GM12878 (cell line): ENCODE measurements around the gene AXIN1. TPM values are rescaled to one million over a fixed set of nuclear protein-coding genes. Genes with fewer than 3 reads are reported as not detected.

Experiments used
- ATAC-seq: fragments of 200-7000 bp; cut with Tn5 transposase; 3 replicates; pipeline ENCODE4 v1.9.1; 2020; ENCODE audit warnings: mild to moderate bottlenecking, moderate library complexity
- BruUV-seq: library from RNA; stranded (reverse); fragments of 400-500 nt; replicated peaks from 2 replicates; lab custom pipeline; 2021; lab: Mats Ljungman, UMichigan
- CTCF ChIA-PET: fragments of 300-600 bp; sonication (Branson Sonifier 250); formaldehyde crosslinking; extraction: SDS; loops from one replicate; lab custom pipeline; 2021; ENCODE audit warnings: inconsistent platforms; lab: Yijun Ruan, JAX
- POLR2A ChIA-PET: fragments of 350-600 bp; formaldehyde crosslinking; extraction: SDS; loops from one replicate; lab custom pipeline; 2021; ENCODE audit warnings: inconsistent platforms; lab: Charles Lee
- RAD21 ChIA-PET: fragments of 300-600 bp; sonication (Branson Sonifier 250); formaldehyde crosslinking; loops from one replicate; lab custom pipeline; 2023; ENCODE audit warnings: antibody characterized with exemption; ENCODE audit not compliant: unreplicated experiment; lab: Charles Lee
- SMC1A ChIA-PET: fragments of 300-600 bp; sonication (Branson Sonifier 250); formaldehyde crosslinking; loops from one replicate; lab custom pipeline; 2023; ENCODE audit not compliant: unreplicated experiment, uncharacterized antibody; lab: Charles Lee
- DNase-seq: peaks from one replicate; pipeline ENCODE4 v3.0.0-alpha.2; 2011; ENCODE audit warnings: low read depth, low spot score
- FAIRE-seq: peaks from 3 replicates; lab custom pipeline; 2011; peaks lifted over from hg19 to GRCh38; lab: Jason Lieb, UNC
- H2AFZ ChIP-seq: 2 replicates; pipeline ENCODE4 v1.6.0; 2011; ENCODE audit warnings: low read depth, low read length, control low read depth; ENCODE audit not compliant: control insufficient read depth
- H3K27ac ChIP-seq: 2 replicates; pipeline ENCODE4 v1.5.1; 2011; ENCODE audit warnings: control low read depth; ENCODE audit not compliant: control insufficient read depth, insufficient read depth
- H3K27me3 ChIP-seq, 2 experiments: replicated peaks in 1 of 2; 2 replicates each; pipeline versions ENCODE4 v1.6.0 to v1.6.1; 2011; ENCODE audit warnings: low read length in 1 of 2; ENCODE audit not compliant: control insufficient read depth in 2 of 2, insufficient read depth in 2 of 2
- H3K36me3 ChIP-seq, 2 experiments: 2 replicates each; pipeline ENCODE4 v1.5.1; 2011; ENCODE audit warnings: low read length in 1 of 2; ENCODE audit not compliant: control insufficient read depth in 2 of 2, insufficient read depth in 2 of 2
- H3K4me1 ChIP-seq: 2 replicates; pipeline ENCODE4 v1.6.1; 2011; ENCODE audit warnings: mild to moderate bottlenecking, low read length, moderate library complexity, mixed read lengths; ENCODE audit not compliant: control insufficient read depth, insufficient read depth
- H3K4me2 ChIP-seq: 2 replicates; pipeline ENCODE4 v1.6.0; 2011; ENCODE audit warnings: control low read depth; ENCODE audit not compliant: control insufficient read depth, insufficient read depth
- H3K4me3 ChIP-seq: fragments of 200-600 bp; sonication (generic); 2 replicates; pipeline ENCODE4 v1.5.1; 2016
- H3K79me2 ChIP-seq: 2 replicates; pipeline ENCODE4 v1.6.0; 2011; ENCODE audit warnings: low read length; ENCODE audit not compliant: control insufficient read depth, insufficient read depth
- H3K9ac ChIP-seq: 2 replicates; pipeline ENCODE4 v1.8.0; 2011; ENCODE audit warnings: low read length, control low read depth, mixed read lengths; ENCODE audit not compliant: control insufficient read depth, insufficient read depth
- H3K9me3 ChIP-seq: replicated peaks from 3 replicates; pipeline ENCODE4 v1.5.1; 2011; ENCODE audit warnings: mild to moderate bottlenecking, low read length; ENCODE audit not compliant: control insufficient read depth, insufficient read depth
- H4K20me1 ChIP-seq: 2 replicates; pipeline ENCODE4 v1.6.0; 2011; ENCODE audit not compliant: control insufficient read depth, insufficient read depth
- HDAC2 ChIP-seq: fragments of 200-600 bp; sonication (generic); IDR thresholded peaks from 2 replicates; pipeline ENCODE4 v1.6.1; 2017
- JUNB ChIP-seq: IDR thresholded peaks from 2 replicates; pipeline ENCODE4 v1.6.1; 2016; ENCODE audit warnings: antibody characterized with exemption, mild to moderate bottlenecking
- SMARCA5 ChIP-seq: fragments of 450-650 bp; IDR thresholded peaks from 2 replicates; pipeline ENCODE4 v1.6.1; 2017; ENCODE audit warnings: mild to moderate bottlenecking
- ZNF384 ChIP-seq: IDR thresholded peaks from 2 replicates; pipeline ENCODE4 v1.6.1; 2012; ENCODE audit warnings: low read depth, mild to moderate bottlenecking, low read length, improper control_type of control experiment, borderline replicate concordance
- WGBS: methylation state at CpG from one replicate; pipeline ENCODE4 v1.1.6; 2016; ENCODE audit warnings: low lambda C conversion rate; ENCODE audit not compliant: insufficient replicate concordance, insufficient coverage; ENCODE audit errors: missing lambda C conversion rate; 5-methylcytosine and 5-hydroxymethylcytosine counted together
- in situ Hi-C: fragments of 300-500 bp; cut with MboI; formaldehyde crosslinking; loops from 9 replicates; pipeline ENCODE4 v1.14.3; 2018; ENCODE audit warnings: mixed read lengths
- intact Hi-C: fragments of 100-400 bp; cut with micrococcal nuclease; formaldehyde crosslinking; loops from one replicate; pipeline ENCODE4 v1.14.2; 2022; ENCODE audit not compliant: unreplicated experiment
- polyA plus RNA-seq, 11 experiments: library from polyadenylated mRNA; depleted of rRNA in 4 of 11; unstranded in 6 of 11; stranded (reverse) in 5 of 11; fragments of >200 nt; fragmentation: Nextera tagmentation in 4 of 11; fragmentation: Illumina TruSeq in 1 of 11; extraction: Ambion mirVana in 4 of 11; extraction: Trizol in 1 of 11; gene quantifications; 1 replicate in 1 of 11; 2 replicates in 10 of 11; pipeline versions ENCODE4 v1.2.1 to v1.2.3, GENCODE V29; 2011 to 2016; ENCODE audit warnings: inconsistent platforms in 2 of 11, missing spikeins in 2 of 11, low read depth in 1 of 11
- total RNA-seq, 4 experiments: library from RNA; depleted of rRNA in 3 of 4; stranded (reverse); fragments of >200 nt in 3 of 4; fragmentation: Illumina TruSeq in 1 of 4; extraction: Trizol in 1 of 4; gene quantifications; 2 replicates each; pipeline versions ENCODE4 v1.2.1 to v1.2.3, GENCODE V29; 2013 to 2021
- TF ChIP-seq, protein P1 (sequence below): IDR thresholded peaks from 2 replicates; pipeline ENCODE4 v1.6.1; 2012; ENCODE audit warnings: low read length, inconsistent platforms
- TF ChIP-seq, protein P2 (sequence below): fragments of 450-650 bp; IDR thresholded peaks from 2 replicates; pipeline ENCODE4 v1.6.1; 2017; ENCODE audit warnings: mild to moderate bottlenecking, low read depth, inconsistent platforms; ENCODE audit not compliant: poor library complexity, severe bottlenecking

AXIN1 gene
- total and polyA plus RNA-seq, 10 of the 15 experiments (the other 5 are each of a cell fraction or from before 2014, with no cell fraction given), result 0.26 to 27.1 (median 7.7) TPM

DNA sequence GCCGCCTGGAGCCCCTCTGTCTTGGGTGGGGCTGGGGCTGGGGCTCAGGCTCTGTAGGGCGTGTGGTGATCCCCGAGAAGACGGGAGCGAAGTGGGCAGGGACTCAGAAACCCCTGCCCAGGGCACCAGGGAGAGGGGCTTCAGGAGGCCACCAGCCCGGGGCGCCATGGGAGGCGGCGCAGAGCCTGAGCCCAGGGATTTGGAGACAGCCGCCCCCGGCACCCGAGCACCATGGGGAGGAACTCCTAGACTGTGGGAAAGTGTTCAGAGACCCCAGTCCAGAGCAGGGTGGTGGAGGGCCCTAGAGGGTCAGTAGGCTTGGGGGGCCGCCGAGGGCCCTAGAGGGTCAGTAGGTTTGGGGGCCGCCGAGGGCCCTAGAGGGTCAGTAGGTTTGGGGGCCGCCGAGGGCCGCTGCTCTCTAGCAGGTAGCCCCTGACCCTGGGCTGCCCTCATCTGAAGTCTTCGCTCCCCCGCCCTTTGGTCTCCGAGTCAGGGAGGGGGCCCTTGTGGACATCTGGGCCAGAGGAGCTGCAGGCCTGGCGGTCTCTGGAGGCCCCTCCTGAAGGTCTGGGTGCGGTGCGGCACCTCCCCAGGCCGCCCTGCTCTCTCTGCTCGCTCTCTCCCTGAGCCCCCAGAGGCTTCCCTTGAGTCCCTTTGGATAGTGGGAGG is 71.4 kb downstream of the AXIN1 start (continued):
- TF ChIP-seq ZNF384 (no peak), SMARCA5 (no peak)
- TF ChIP-seq, protein P1, sequence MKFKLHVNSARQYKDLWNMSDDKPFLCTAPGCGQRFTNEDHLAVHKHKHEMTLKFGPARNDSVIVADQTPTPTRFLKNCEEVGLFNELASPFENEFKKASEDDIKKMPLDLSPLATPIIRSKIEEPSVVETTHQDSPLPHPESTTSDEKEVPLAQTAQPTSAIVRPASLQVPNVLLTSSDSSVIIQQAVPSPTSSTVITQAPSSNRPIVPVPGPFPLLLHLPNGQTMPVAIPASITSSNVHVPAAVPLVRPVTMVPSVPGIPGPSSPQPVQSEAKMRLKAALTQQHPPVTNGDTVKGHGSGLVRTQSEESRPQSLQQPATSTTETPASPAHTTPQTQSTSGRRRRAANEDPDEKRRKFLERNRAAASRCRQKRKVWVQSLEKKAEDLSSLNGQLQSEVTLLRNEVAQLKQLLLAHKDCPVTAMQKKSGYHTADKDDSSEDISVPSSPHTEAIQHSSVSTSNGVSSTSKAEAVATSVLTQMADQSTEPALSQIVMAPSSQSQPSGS, result no peak
- TF ChIP-seq, protein P2, sequence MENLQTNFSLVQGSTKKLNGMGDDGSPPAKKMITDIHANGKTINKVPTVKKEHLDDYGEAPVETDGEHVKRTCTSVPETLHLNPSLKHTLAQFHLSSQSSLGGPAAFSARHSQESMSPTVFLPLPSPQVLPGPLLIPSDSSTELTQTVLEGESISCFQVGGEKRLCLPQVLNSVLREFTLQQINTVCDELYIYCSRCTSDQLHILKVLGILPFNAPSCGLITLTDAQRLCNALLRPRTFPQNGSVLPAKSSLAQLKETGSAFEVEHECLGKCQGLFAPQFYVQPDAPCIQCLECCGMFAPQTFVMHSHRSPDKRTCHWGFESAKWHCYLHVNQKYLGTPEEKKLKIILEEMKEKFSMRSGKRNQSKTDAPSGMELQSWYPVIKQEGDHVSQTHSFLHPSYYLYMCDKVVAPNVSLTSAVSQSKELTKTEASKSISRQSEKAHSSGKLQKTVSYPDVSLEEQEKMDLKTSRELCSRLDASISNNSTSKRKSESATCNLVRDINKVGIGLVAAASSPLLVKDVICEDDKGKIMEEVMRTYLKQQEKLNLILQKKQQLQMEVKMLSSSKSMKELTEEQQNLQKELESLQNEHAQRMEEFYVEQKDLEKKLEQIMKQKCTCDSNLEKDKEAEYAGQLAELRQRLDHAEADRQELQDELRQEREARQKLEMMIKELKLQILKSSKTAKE, result no peak

GRCh38 chr16:280552-280951 is 72.0 kb downstream of the AXIN1 start, which contains the start of gene ARHGDIG:
Gene ARHGDIG (plus strand): TSS chr16:280591. CDS start chr16:280681, 90 bp downstream.
- Histone ChIP-seq H3K4me3 (no peak within 1 kb of the TSS), H3K36me3 (no peaks in the 10 kb centered on the region), H4K20me1 (no peaks in the 10 kb centered on the region), H3K27ac (no peak within 1 kb of the TSS), H3K79me2 (no peaks in the 10 kb centered on the region), H2AFZ (no peak within 1 kb of the TSS), H3K9ac (no peak within 1 kb of the TSS)
- RAD21 ChIA-PET, result no interaction called here
- CTCF ChIA-PET, result no interaction called here
- in situ Hi-C loops (no loop called here), intact Hi-C loops (no loop called here)
- 17% methylated on average over 21 of the region's 54 CpGs for WGBS
- DNase-seq (no peak), FAIRE-seq (no peak)
- no TSS peak for BruUV-seq
- TF ChIP-seq JUNB, result no peak
- TF ChIP-seq HDAC2, result no peak
- TF ChIP-seq, all 136 proteins: peak for 0
- ChIA-PET POLR2A (no interaction called here), SMC1A (no interaction called here)
- Histone ChIP-seq H3K9me3 (no peaks in the 10 kb centered on the region), H3K27me3 (peaks cover 0 to 3% of the 10 kb centered on the region in 2 experiments; a peak in 2 of 4 replicates), H3K4me1 (no peaks in the 10 kb centered on the region), H3K4me2 (no peak within 1 kb of the TSS)
- ATAC-seq, result no peak
